ENCODE data around the gene HOMER2. TPM values are rescaled to one million over a fixed set of nuclear protein-coding genes. Genes with fewer than 3 reads are reported as not detected.

Gene HOMER2
- total RNA-seq, 2 experiments from 2014 or later = 0.85 to 1.6 TPM

GRCh38 chr15:82999426-82999825, 46.9 kb upstream of the HOMER2 start:
- peaks cover 13% of the 10 kb centered on the region for H3K4me1 Mint-ChIP-seq (ENCODE audit: low read depth)
- Histone ChIP-seq H3K27ac (ENCODE audit: low read depth in 1 of 2, low read length in 2 of 2) (no peak overlapping the region), H3K36me3 (ENCODE audit: insufficient read depth, low read length) (no peaks in the 10 kb centered on the region), H3K27me3 (ENCODE audit: control insufficient read depth in 1 of 2, insufficient read depth in 2 of 2, low read length in 2 of 2) (no peaks in the 10 kb centered on the region), H3K4me3 (ENCODE audit: low read length) (no peak overlapping the region), H3K4me1 (ENCODE audit: insufficient read depth, low read length) (peaks cover 8% of the 10 kb centered on the region), H3K9me3 (ENCODE audit: control insufficient read depth in 1 of 2, insufficient read depth in 1 of 2, low read length in 2 of 2) (no peaks in the 10 kb centered on the region)
- ChIA-PET POLR2A (interaction anchor here (1.0 to 1.8 kb wide), 3 partner anchors 13 to 459 kb away, joined by 3 to 11 read pairs (median 6); partner anchors contain the start of genes RAMAC and RPS17), CTCF (interaction anchor here (1.2 to 1.5 kb wide), 4 partner anchors 11 to 468 kb away, joined by 3 to 16 read pairs (median 6); partner anchors contain the start of gene C15orf40)
- no peaks in the 10 kb centered on the region for H3K27me3 Mint-ChIP-seq
- TF ChIP-seq CTCF (IDR thresholded peaks at IDR 0.05) = no peak
- no peaks in the 10 kb centered on the region for H3K9me3 Mint-ChIP-seq
- ATAC-seq (ENCODE audit: poor library complexity) = no peak
- no peaks in the 10 kb centered on the region for H3K36me3 Mint-ChIP-seq (ENCODE audit: low read depth)
- no peak overlapping the region for H3K4me3 Mint-ChIP-seq
- intact Hi-C loops (cut with DNase I, micrococcal nuclease) = no loop called here
- no peak for DNase-seq
- peak overlapping the region; percentile 73 for H3K27ac Mint-ChIP-seq

- intact Hi-C loops (cut with DNase I, micrococcal nuclease) = no loop called here
- ATAC-seq (ENCODE audit: poor library complexity) (no peak), DNase-seq (no peak)
- CTCF ChIA-PET = no interaction called here
- Histone ChIP-seq H3K27ac (ENCODE audit: low read depth in 1 of 2, low read length in 2 of 2) (no peak overlapping the region), H3K4me3 (ENCODE audit: low read length) (no peak overlapping the region), H3K4me1 (ENCODE audit: insufficient read depth, low read length) (peaks cover 8% of the 10 kb centered on the region), H3K9me3 (ENCODE audit: control insufficient read depth in 1 of 2, insufficient read depth in 1 of 2, low read length in 2 of 2) (no peaks in the 10 kb centered on the region), H3K36me3 (ENCODE audit: insufficient read depth, low read length) (peaks cover 7% of the 10 kb centered on the region), H3K27me3 (ENCODE audit: control insufficient read depth in 1 of 2, insufficient read depth in 2 of 2, low read length in 2 of 2) (no peaks in the 10 kb centered on the region)
- POLR2A ChIA-PET = interaction anchor here (0.6 to 1.2 kb wide), 2 partner anchors 10 to 72 kb away, joined by 4 to 5 read pairs; partner anchors contain the start of gene RAMAC
- H3K36me3 Mint-ChIP-seq (ENCODE audit: low read depth) = peaks cover 5% of the 10 kb centered on the region
- TF ChIP-seq CTCF (IDR thresholded peaks at IDR 0.05) = no peak
- H3K4me3 Mint-ChIP-seq = no peak overlapping the region
- H3K4me1 Mint-ChIP-seq (ENCODE audit: low read depth) = peaks cover 13% of the 10 kb centered on the region
- no peak overlapping the region for H3K27ac Mint-ChIP-seq
- H3K9me3 Mint-ChIP-seq = no peaks in the 10 kb centered on the region
- H3K27me3 Mint-ChIP-seq = no peaks in the 10 kb centered on the region
These were observed 43.4 kb upstream of the HOMER2 start for GRCh38 chr15:82995938-82996337.

- ChIA-PET POLR2A (interaction anchor here (0.6 kb wide), 1 partner anchor 71 kb away, joined by 4 read pairs; no protein-coding TSS in a partner anchor), CTCF (no interaction called here)
- ATAC-seq (ENCODE audit: poor library complexity) (no peak), DNase-seq (no peak)
- intact Hi-C loops (cut with DNase I, micrococcal nuclease) = no loop called here
- Histone ChIP-seq H3K4me3 (ENCODE audit: low read length) (no peak overlapping the region), H3K4me1 (ENCODE audit: insufficient read depth, low read length) (peaks cover 5% of the 10 kb centered on the region), H3K9me3 (ENCODE audit: control insufficient read depth in 1 of 2, insufficient read depth in 1 of 2, low read length in 2 of 2) (no peaks in the 10 kb centered on the region), H3K36me3 (ENCODE audit: insufficient read depth, low read length) (peaks cover 12% of the 10 kb centered on the region), H3K27me3 (ENCODE audit: control insufficient read depth in 1 of 2, insufficient read depth in 2 of 2, low read length in 2 of 2) (no peaks in the 10 kb centered on the region), H3K27ac (ENCODE audit: low read depth in 1 of 2, low read length in 2 of 2) (no peak overlapping the region)
- no peaks in the 10 kb centered on the region for H3K27me3 Mint-ChIP-seq
- peaks cover 8% of the 10 kb centered on the region for H3K4me1 Mint-ChIP-seq (ENCODE audit: low read depth)
- no peak for TF ChIP-seq CTCF (IDR thresholded peaks at IDR 0.05)
- H3K9me3 Mint-ChIP-seq = no peaks in the 10 kb centered on the region
- no peak overlapping the region for H3K27ac Mint-ChIP-seq
- H3K36me3 Mint-ChIP-seq (ENCODE audit: low read depth) = peaks cover 11% of the 10 kb centered on the region
- no peak overlapping the region for H3K4me3 Mint-ChIP-seq
These were observed 42.6 kb upstream of the HOMER2 start for GRCh38 chr15:82995076-82995475.
